Smooth muscle cell (in vitro differentiated cells): Measurements from ENCODE around the gene PARD3B. TPM values are rescaled to one million over a fixed set of nuclear protein-coding genes. Genes with fewer than 3 reads are reported as not detected.

Experiments
- DNase-seq: peaks from one replicate; lab custom pipeline; 2025; ENCODE audit not compliant: unreplicated experiment; lab: John Stamatoyannopoulos, UW
- H2AFZ ChIP-seq: fragments of 200-600 bp; sonication (generic); 2 replicates; pipeline ENCODE4 v1.6.0; 2016; ENCODE audit warnings: antibody characterized with exemption, low read depth, mild to moderate bottlenecking
- H3F3A ChIP-seq: fragments of 200-600 bp; sonication (generic); 2 replicates; pipeline ENCODE4 v1.6.0; 2017; ENCODE audit warnings: antibody characterized with exemption, low read depth
- H3K27ac ChIP-seq: fragments of 200-600 bp; sonication (generic); 2 replicates; pipeline ENCODE4 v1.5.1; 2016; ENCODE audit warnings: low read depth, mild to moderate bottlenecking
- H3K27me3 ChIP-seq: fragments of 200-600 bp; sonication (generic); 2 replicates; pipeline ENCODE4 v1.6.1; 2016; ENCODE audit warnings: low read depth, mild to moderate bottlenecking
- H3K36me3 ChIP-seq: fragments of 200-600 bp; sonication (generic); 2 replicates; pipeline ENCODE4 v1.5.1; 2016; ENCODE audit warnings: low read depth
- H3K4me1 ChIP-seq: fragments of 200-600 bp; sonication (generic); 2 replicates; pipeline ENCODE4 v1.5.1; 2016; ENCODE audit warnings: low read depth
- H3K4me2 ChIP-seq: fragments of 200-600 bp; sonication (generic); 2 replicates; pipeline ENCODE4 v1.6.0; 2016; ENCODE audit warnings: mild to moderate bottlenecking
- H3K4me3 ChIP-seq: fragments of 200-600 bp; sonication (generic); 2 replicates; pipeline ENCODE4 v1.5.1; 2016; ENCODE audit warnings: mild to moderate bottlenecking
- H3K79me2 ChIP-seq: fragments of 200-600 bp; sonication (generic); 2 replicates; pipeline ENCODE4 v1.6.0; 2016; ENCODE audit warnings: low read depth, mild to moderate bottlenecking
- H3K9ac ChIP-seq: fragments of 200-600 bp; sonication (generic); 2 replicates; pipeline ENCODE4 v1.6.0; 2016; ENCODE audit warnings: low read depth
- H3K9me3 ChIP-seq: fragments of 200-600 bp; sonication (generic); replicated peaks from 2 replicates; pipeline ENCODE4 v1.5.1; 2016; ENCODE audit warnings: low read depth
- H4K20me1 ChIP-seq: fragments of 200-600 bp; sonication (generic); 2 replicates; pipeline ENCODE4 v1.6.0; 2016; ENCODE audit warnings: low read depth
- CTCF ChIP-seq: fragments of 200-600 bp; sonication (generic); IDR thresholded peaks from 2 replicates; pipeline ENCODE4 v1.5.1; 2017; ENCODE audit warnings: borderline replicate concordance, mild to moderate bottlenecking, antibody characterized with exemption; ENCODE audit not compliant: insufficient read depth, poor library complexity, severe bottlenecking
- WGBS: methylation state at CpG from one replicate; pipeline ENCODE4 v1.1.7; 2016; ENCODE audit warnings: low lambda C conversion rate; 5-methylcytosine and 5-hydroxymethylcytosine counted together
- polyA plus RNA-seq: library from polyadenylated mRNA; unstranded; fragments of >200 nt; fragmentation: Nextera tagmentation; extraction: Ambion mirVana; gene quantifications from 2 replicates; pipeline ENCODE4 v1.2.1, GENCODE V29; 2016
- total RNA-seq: library from RNA; depleted of rRNA; stranded (reverse); fragments of >200 nt; gene quantifications from 2 replicates; pipeline ENCODE4 v1.2.3, GENCODE V29; 2014

The PARD3B gene
- total and polyA plus RNA-seq, 2 experiments from 2014 or later = 3.3 to 12.2 TPM

GRCh38 chr2:204673877-204674276 lies 128.6 kb downstream of the PARD3B start:
- Histone ChIP-seq H3K4me3 (no peak overlapping the region), H3K4me2 (no peak overlapping the region), H3K4me1 (no peaks in the 10 kb centered on the region), H3K27ac (no peak overlapping the region), H4K20me1 (no peaks in the 10 kb centered on the region), H3K27me3 (no peaks in the 10 kb centered on the region), H3F3A (no peaks in the 10 kb centered on the region), H3K9me3 (no peaks in the 10 kb centered on the region), H3K79me2 (no peaks in the 10 kb centered on the region), H2AFZ (no peak overlapping the region), H3K36me3 (no peaks in the 10 kb centered on the region), H3K9ac (no peak overlapping the region)
- DNase-seq = no peak
- WGBS = 83% methylated on average over 3 of the region's 3 CpGs
- no peak for TF ChIP-seq CTCF

GRCh38 chr2:204678031-204678430 lies 132.8 kb downstream of the PARD3B start:
- no peak for TF ChIP-seq CTCF
- 99% methylated on average over 10 of the region's 10 CpGs for WGBS
- Histone ChIP-seq H3K27ac (no peak overlapping the region), H3K9me3 (no peaks in the 10 kb centered on the region), H4K20me1 (no peaks in the 10 kb centered on the region), H2AFZ (no peak overlapping the region), H3K9ac (no peak overlapping the region), H3K79me2 (no peaks in the 10 kb centered on the region), H3K4me3 (no peak overlapping the region), H3K4me1 (no peaks in the 10 kb centered on the region), H3K4me2 (no peak overlapping the region), H3K27me3 (no peaks in the 10 kb centered on the region), H3K36me3 (no peaks in the 10 kb centered on the region), H3F3A (no peaks in the 10 kb centered on the region)
- no peak for DNase-seq

GRCh38 chr2:204680576-204680975 lies 135.3 kb downstream of the PARD3B start:
- no peak overlapping the region for H3K4me2 ChIP-seq
- H4K20me1 ChIP-seq = no peaks in the 10 kb centered on the region
- H3K79me2 ChIP-seq = no peaks in the 10 kb centered on the region
- no peak for DNase-seq
- WGBS = 82% methylated on average over 2 of the region's 2 CpGs
- H3K36me3 ChIP-seq = no peaks in the 10 kb centered on the region
- no peaks in the 10 kb centered on the region for H3K4me1 ChIP-seq
- no peak overlapping the region for H2AFZ ChIP-seq
- TF ChIP-seq CTCF = no peak
- H3K27ac ChIP-seq = no peak overlapping the region
- H3K4me3 ChIP-seq = no peak overlapping the region
- no peaks in the 10 kb centered on the region for H3K9me3 ChIP-seq
- no peaks in the 10 kb centered on the region for H3K27me3 ChIP-seq
- H3K9ac ChIP-seq = no peak overlapping the region
- H3F3A ChIP-seq = no peaks in the 10 kb centered on the region

- no peak for DNase-seq
- no peaks in the 10 kb centered on the region for H3K36me3 ChIP-seq
- H3K27ac ChIP-seq = no peak overlapping the region
- H3K9ac ChIP-seq = no peak overlapping the region
- no peak overlapping the region for H3K4me2 ChIP-seq
- no peaks in the 10 kb centered on the region for H4K20me1 ChIP-seq
- no peak for TF ChIP-seq CTCF
- H3K4me3 ChIP-seq = no peak overlapping the region
- no peak overlapping the region for H2AFZ ChIP-seq
- no peaks in the 10 kb centered on the region for H3K9me3 ChIP-seq
- no peaks in the 10 kb centered on the region for H3K4me1 ChIP-seq
- H3K79me2 ChIP-seq = no peaks in the 10 kb centered on the region
- H3F3A ChIP-seq = no peaks in the 10 kb centered on the region
- H3K27me3 ChIP-seq = no peaks in the 10 kb centered on the region
- WGBS = 43% methylated on average over 2 of the region's 2 CpGs
Observed at GRCh38 chr2:204681412-204681811, 136.1 kb downstream of the PARD3B start.
